Testis (tissue), 5 donors: ENCODE measurements around the gene FST. TPM values are rescaled to one million over a fixed set of nuclear protein-coding genes. Genes with fewer than 3 reads are reported as not detected.

Experiments
- DNase-seq: peaks from one replicate; pipeline ENCODE4 v3.0.0-alpha.2; 2019
- H3K27ac ChIP-seq, 2 donors: fragments of 200-600 bp; sonication (generic); one replicate each; pipeline ENCODE4 v1.5.1; 2019
- H3K27me3 ChIP-seq: fragments of 200-600 bp; sonication (generic); one replicate; pipeline ENCODE4 v1.5.1; 2019
- H3K36me3 ChIP-seq: fragments of 200-600 bp; sonication (generic); one replicate; pipeline ENCODE4 v1.5.1; 2017; ENCODE audit warnings: low read depth; ENCODE audit errors: missing control alignments
- H3K4me1 ChIP-seq: fragments of 200-600 bp; sonication (generic); one replicate; pipeline ENCODE4 v1.5.1; 2019
- H3K4me3 ChIP-seq, 2 donors: fragments of 200-600 bp; sonication (generic); one replicate each; pipeline ENCODE4 v1.5.1; 2017 to 2019
- H3K9me3 ChIP-seq: fragments of 200-600 bp; sonication (generic); one replicate; pipeline ENCODE4 v1.5.1; 2017
- POLR2A ChIP-seq: fragments of 450-650 bp; IDR thresholded peaks from one replicate; pipeline ENCODE4 v1.6.1; 2017; ENCODE audit warnings: antibody characterized with exemption, mild to moderate bottlenecking, moderate library complexity
- WGBS, 2 donors: methylation state at CpG; one replicate each; pipeline ENCODE4 v1.1.5; 2018; 5-methylcytosine and 5-hydroxymethylcytosine counted together
- intact Hi-C: fragments of 100-400 bp; cut with DNase I; formaldehyde crosslinking; loops from one replicate; pipeline ENCODE4 v1.15.1; 2023; ENCODE audit warnings: low total_unique reads
- long read RNA-seq, 2 donors: transcript quantifications; one replicate each; lab custom pipeline, GENCODE V29; 2026
- polyA plus RNA-seq: library from polyadenylated mRNA; stranded (reverse); fragments of 350-450 nt; fragmentation: Illumina TruSeq; extraction: RNeasy Lipid Tissue Mini Kit (QIAGEN cat#74804); gene quantifications from one replicate; pipeline ENCODE4 v1.2.3, GENCODE V29; 2014; ENCODE audit warnings: low read depth, low replicate concordance; ENCODE audit not compliant: insufficient read depth
- total RNA-seq, 2 donors: library from RNA; depleted of rRNA; stranded (reverse); fragments of >200 nt; gene quantifications; one replicate each; pipeline ENCODE4 v1.2.3, GENCODE V29; 2016
- TF ChIP-seq, protein P1 (sequence below), 3 experiments: fragments of 450-650 bp in 2 of 3; fragments of 200-600 bp in 1 of 3; sonication (generic) in 1 of 3; IDR thresholded peaks; one replicate each; pipeline ENCODE4 v1.5.1; 2016 to 2019; ENCODE audit warnings: antibody characterized with exemption in 3 of 3, mild to moderate bottlenecking in 2 of 3, moderate library complexity in 1 of 3

Gene FST, protein sequence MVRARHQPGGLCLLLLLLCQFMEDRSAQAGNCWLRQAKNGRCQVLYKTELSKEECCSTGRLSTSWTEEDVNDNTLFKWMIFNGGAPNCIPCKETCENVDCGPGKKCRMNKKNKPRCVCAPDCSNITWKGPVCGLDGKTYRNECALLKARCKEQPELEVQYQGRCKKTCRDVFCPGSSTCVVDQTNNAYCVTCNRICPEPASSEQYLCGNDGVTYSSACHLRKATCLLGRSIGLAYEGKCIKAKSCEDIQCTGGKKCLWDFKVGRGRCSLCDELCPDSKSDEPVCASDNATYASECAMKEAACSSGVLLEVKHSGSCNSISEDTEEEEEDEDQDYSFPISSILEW
- total RNA-seq (1 to 10 TPM; 8.0 to 8.7 TPM), polyA plus RNA-seq (9.3 TPM)
- long read RNA-seq, donor 1, partial matches to known transcripts, result 0 of 1 reads
- long read RNA-seq, donor 1, other reads (novel, unspliced or antisense), result 0 of 1 reads
- long read RNA-seq, donor 2, partial matches to known transcripts, result 0 of 3 reads
- long read RNA-seq, donor 2, other reads (novel, unspliced or antisense), result 0 of 3 reads

DNA sequence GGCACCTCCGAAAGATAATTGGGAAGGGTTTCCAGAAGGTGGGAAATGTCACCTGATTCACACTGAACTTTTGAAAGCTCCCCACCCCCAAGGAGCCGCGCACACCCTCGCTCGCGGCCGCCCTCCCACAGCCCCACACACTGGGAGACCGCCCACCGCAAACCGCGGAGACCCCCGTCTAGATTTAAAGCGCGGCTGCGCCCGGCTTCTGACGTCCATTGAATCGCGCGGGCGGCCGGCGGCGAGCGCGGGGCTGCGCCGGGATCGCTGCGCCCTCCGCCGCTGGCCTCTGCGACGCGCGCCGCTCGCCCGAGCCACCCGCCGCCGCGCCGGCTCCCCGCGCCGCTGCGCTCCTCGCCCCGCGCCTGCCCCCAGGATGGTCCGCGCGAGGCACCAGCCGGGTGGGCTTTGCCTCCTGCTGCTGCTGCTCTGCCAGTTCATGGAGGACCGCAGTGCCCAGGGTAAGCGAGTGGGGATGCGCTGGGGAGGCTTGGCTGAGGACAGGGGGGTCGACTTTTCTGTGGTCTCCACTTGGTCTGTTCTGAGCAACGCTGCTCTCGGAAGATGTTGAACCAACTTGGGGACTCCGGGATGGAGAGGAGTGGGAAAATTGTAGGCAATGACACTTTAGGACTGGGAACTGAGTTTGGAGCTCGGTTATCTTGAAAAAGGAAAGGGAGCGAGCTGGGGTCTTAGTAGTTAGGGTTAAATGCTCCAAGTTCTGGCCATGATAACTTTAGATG, at the start of gene FST:
Gene FST (plus strand): TSS at position 214 of the 743 bp plus-strand sequence. CDS start 163 bp downstream, at position 377.
- no peaks in the 10 kb centered on the region for H3K9me3 ChIP-seq
- 0 to 2% methylated on average over 5 to 32 of the region's 64 CpGs for WGBS, 2 donors
- H3K27ac ChIP-seq, result peak within 1 kb of the TSS; percentile 80 to 89
- H3K27me3 ChIP-seq, result no peaks in the 10 kb centered on the region
- no peaks in the 10 kb centered on the region for H3K36me3 ChIP-seq
- H3K4me3 ChIP-seq, result peak within 1 kb of the TSS; percentile 63 to 76
- intact Hi-C loops, result no loop called here
- peak; percentile 32 for DNase-seq
- TF ChIP-seq, protein P1, sequence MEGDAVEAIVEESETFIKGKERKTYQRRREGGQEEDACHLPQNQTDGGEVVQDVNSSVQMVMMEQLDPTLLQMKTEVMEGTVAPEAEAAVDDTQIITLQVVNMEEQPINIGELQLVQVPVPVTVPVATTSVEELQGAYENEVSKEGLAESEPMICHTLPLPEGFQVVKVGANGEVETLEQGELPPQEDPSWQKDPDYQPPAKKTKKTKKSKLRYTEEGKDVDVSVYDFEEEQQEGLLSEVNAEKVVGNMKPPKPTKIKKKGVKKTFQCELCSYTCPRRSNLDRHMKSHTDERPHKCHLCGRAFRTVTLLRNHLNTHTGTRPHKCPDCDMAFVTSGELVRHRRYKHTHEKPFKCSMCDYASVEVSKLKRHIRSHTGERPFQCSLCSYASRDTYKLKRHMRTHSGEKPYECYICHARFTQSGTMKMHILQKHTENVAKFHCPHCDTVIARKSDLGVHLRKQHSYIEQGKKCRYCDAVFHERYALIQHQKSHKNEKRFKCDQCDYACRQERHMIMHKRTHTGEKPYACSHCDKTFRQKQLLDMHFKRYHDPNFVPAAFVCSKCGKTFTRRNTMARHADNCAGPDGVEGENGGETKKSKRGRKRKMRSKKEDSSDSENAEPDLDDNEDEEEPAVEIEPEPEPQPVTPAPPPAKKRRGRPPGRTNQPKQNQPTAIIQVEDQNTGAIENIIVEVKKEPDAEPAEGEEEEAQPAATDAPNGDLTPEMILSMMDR (IDR thresholded peaks at IDR 0.05), result no peak
- no peak for TF ChIP-seq POLR2A
- no peaks in the 10 kb centered on the region for H3K4me1 ChIP-seq

DNA sequence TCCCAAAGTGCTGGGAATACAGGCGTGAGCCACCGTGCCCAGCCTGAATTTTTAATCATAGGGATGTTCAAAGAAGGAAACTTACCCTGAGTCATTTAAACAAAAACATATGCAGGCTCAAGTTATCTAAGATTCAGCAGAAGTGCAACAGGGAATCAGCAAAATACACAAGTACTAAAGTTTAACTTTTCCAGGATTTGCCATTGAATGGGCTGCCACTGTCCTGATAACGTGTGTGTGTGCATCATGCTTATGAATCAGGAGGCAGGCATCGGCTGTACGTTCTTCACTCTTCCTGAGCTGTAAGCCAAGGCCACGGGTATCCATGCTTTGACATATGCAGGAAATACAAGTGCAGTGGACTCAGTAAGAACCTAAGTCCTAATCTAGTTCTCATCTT, 48.8 kb upstream of the FST start:
- no peaks in the 10 kb centered on the region for H3K27me3 ChIP-seq
- H3K9me3 ChIP-seq, result no peaks in the 10 kb centered on the region
- no peak for DNase-seq
- WGBS, 2 donors, result 72 to 80% methylated on average over 6 of the region's 6 CpGs
- intact Hi-C loops, result no loop called here
- no peak for TF ChIP-seq POLR2A
- TF ChIP-seq, protein P1 (IDR thresholded peaks at IDR 0.05), result no peak
- H3K4me3 ChIP-seq, result no peak overlapping the region
- no peaks in the 10 kb centered on the region for H3K36me3 ChIP-seq
- H3K27ac ChIP-seq, result no peak overlapping the region
- no peaks in the 10 kb centered on the region for H3K4me1 ChIP-seq

DNA sequence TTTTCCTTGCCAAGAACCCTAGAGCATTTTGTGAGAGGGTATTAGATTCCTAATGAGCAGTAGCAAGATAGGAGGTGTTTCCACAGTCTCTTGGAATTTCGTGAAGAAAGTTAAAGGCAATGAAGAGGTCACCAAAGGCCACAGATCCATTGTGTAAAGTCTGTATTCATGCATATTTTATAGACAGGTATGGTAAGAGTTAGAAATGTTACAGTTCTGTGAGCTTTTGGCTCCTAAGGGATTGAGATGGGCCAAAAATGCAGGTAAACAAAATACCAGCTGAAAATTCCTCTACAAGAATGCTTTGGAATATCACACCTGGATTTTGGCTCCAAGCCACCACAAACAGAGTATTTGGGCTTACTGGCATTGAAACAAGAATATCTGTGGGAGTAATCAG, 47.4 kb upstream of the FST start:
- Histone ChIP-seq H3K9me3 (no peaks in the 10 kb centered on the region), H3K27ac (no peak overlapping the region), H3K36me3 (no peaks in the 10 kb centered on the region), H3K27me3 (no peaks in the 10 kb centered on the region), H3K4me3 (no peak overlapping the region), H3K4me1 (no peaks in the 10 kb centered on the region)
- intact Hi-C loops, result no loop called here
- WGBS, 2 donors, result 22 to 46% methylated on average over 1 of the region's 1 CpG
- TF ChIP-seq, protein P1 (IDR thresholded peaks at IDR 0.05), result no peak
- no peak for TF ChIP-seq POLR2A
- no peak for DNase-seq

DNA sequence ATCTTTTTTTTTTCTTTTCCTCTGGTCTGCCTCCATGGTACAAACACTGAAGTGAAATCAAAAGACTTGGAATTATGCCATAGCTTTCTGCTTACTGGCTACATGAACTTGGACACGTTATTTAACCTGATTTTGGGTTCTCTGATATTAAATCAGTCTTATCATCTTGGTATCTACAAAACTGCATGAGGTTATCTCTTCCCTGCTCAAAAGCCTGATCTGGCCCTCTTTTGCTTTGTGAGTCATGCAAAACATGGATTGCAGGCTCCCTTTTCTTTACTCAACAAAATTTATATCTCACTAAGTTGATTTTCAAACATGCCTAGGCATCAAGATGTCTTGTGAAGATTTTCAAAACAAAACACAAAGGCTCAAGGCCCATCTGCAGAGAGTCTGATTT, 45.9 kb upstream of the FST start:
- no peak overlapping the region for H3K27ac ChIP-seq
- no peaks in the 10 kb centered on the region for H3K9me3 ChIP-seq
- no peak for DNase-seq
- no peaks in the 10 kb centered on the region for H3K27me3 ChIP-seq
- H3K36me3 ChIP-seq, result no peaks in the 10 kb centered on the region
- WGBS, 2 donors, result 60 to 88% methylated on average over 1 of the region's 1 CpG
- no peak overlapping the region for H3K4me3 ChIP-seq
- TF ChIP-seq POLR2A, result no peak
- TF ChIP-seq, protein P1 (IDR thresholded peaks at IDR 0.05), result no peak
- intact Hi-C loops, result no loop called here
- H3K4me1 ChIP-seq, result no peaks in the 10 kb centered on the region
